ELF-1 (cell line): ENCODE data around the gene EVX1.

Source experiments
- DNase-seq: peaks from one replicate; pipeline ENCODE4 v3.0.0-alpha.2; 2016; ENCODE audit warnings: low read depth, low spot score

The EVX1 gene

GRCh38 chr7:27205325-27206280, 37.0 kb upstream of the EVX1 start:
- DNase-seq, result peak; percentile 62

- DNase-seq, result no peak
Measured at GRCh38 chr7:27207348-27207985, 35.1 kb upstream of the EVX1 start.

DNA sequence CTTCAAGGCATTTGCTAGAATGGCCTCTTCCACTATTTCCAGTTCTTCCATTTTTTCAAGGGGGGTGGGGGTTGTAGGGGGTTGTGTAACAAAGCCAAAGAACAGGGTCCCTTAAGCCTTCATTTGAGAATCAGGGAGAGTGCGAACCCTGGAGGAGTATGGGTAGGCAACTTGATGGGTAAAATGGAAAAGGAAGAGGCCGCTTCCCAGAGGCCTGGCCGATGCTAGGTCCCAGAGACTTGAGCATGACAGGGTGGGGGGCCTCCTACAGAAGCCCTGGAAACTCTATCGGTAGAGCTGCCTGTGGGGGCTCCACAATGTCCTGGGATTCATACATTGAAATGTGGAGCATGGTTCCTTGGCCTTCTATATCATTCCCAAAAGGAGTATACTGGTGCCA, 33.6 kb upstream of the EVX1 start:
- DNase-seq, result no peak

- DNase-seq, result no peak
Measured at GRCh38 chr7:27209933-27210440, 32.6 kb upstream of the EVX1 start.

DNA sequence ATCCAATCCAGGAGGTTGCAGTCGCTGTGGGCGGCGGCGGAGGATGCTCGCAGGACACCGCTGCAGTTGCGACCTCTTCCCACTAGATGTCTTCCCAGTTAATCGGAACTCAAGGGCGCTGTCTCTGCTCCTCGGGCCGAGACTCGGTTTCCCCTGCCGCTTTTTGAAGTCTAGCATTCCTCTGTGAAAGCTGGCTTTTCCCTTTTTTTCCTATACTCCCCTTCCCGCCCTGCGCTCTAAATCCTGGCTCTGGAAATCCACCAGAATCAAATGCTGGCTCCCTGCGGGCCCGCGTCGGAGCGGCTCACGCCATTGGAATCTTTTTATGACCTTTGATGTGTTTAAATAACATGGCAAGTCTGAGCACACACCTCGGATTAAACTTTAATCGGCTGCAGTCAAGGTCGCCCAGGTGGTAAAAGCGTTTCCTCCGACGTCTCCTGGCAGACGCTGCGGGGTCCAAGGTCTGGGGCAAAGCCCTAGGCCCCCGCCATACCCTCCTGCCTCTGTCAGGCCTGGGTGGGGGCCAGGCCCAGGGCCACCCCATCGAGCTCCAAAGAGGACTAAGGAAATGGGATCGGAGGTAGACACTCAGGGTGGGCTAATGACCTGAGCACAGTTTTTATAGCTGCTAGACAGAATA, 32.0 kb upstream of the EVX1 start:
- DNase-seq, result peak; percentile 85

DNA sequence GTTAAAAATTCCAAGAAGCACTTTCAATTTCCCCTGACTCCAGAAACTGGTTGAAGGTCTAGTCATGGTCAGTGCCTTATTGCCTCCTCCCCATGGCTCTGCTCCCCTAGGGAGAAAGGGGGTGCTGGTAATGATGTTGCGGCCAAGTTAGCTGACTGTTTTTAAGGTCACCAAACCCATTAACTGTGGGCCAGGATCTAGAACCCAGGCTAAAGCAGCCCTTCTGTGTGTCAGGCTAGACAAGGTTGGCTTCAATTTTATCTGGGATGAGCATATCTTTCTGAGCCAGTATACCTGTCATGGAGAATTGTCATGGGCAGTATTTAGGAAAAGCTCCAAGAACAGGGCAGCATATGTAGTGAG, 31.5 kb upstream of the EVX1 start:
- no peak for DNase-seq

DNA sequence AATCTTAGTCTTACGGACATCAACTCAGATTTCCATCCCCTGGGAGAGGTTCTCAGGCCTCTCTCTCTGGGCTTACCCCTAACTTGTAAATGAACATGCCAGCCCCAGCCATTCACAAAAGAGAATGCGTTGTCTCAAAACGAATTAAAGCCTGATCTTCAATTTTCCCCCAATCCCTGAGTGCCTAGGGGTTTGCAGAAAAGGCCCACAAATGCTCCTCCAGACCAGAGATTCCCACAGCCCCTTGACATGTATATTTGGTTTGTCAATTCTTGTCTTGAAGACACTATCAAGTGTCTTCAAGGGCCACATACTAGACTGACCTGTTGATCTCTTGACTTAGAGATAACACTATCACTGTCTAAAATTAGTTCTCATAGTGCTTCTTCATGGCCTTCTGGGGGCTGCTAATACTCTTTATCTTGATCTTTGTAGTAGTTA, 30.8 kb upstream of the EVX1 start:
- DNase-seq, result no peak

- DNase-seq, result peak; percentile 46
Measured at GRCh38 chr7:27212497-27213432, 29.8 kb upstream of the EVX1 start.

- peak; percentile 46 for DNase-seq
Measured at GRCh38 chr7:27213433-27214238, 29.0 kb upstream of the EVX1 start.

DNA sequence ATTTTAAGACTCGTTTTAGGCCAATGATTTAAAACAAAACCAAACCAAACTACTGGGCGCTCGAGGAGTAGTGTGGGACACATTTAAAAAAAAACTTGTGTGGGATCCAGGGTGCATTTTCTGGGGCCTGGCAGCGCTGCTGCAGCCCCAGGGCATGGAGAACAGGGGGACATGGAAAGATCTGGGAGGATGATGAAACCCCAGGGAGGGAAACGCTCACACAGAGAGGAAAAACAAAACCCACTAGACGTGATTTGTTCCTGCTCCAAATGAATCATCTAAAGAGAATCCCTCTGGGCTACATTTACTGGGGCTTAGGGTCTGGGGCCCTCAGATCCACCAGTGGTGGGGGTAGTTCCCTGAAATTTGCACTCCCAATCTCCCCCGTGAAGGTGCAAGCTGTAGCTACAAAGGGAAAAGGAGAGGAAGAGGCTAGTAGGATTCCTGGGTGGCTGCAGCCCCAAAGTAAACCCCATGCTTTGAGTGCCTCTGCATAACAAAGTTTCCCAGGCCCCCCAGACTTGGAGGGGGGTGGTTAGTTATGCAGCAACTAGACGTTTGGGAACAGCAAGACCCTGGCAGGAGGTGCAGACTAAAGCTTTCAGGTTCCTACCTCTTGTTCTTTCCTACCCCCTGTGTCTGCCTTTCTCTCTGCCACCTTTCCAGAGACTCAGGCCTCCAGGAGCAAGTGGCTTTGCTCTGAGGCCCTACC, 28.2 kb upstream of the EVX1 start:
- DNase-seq, result no peak

DNA sequence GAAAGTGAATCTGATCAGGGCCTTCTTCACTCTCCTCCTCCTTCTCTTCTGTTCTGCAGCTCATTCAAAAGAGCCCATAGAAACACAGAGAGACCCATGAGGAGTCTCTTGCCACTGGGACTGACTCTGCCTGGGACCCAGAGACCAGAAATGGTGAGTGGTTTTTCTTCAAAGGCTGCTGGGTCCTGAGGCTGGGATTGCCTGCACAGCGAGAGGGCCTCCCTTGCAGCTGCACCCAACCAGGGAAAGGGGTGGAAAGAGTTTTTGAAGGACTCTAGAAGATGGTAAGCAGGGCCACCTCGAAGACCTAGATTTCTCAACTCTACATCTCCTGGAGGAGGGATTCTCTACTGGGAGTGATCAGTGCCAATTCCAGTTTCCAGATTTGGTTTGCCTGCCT, 27.2 kb upstream of the EVX1 start:
- DNase-seq, result no peak

DNA sequence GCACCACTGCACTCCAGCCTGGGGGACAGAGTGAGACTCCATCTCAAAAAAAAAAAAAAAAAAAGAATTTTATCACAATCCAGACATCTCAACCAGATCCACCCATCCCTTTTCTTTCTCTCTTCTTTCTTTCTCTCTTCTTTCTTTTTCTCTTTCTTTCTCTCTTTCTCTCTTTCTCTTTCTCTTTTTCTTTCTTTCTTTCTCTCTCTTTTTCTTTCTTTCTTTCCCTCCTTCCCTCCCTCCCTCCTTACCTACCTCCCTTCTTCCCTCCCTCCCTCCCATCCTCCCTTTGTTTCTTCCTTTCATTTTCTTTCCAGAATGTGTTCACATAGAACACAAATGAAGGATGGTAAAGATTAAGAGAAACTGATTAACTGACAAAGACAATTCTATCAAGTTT, 24.7 kb upstream of the EVX1 start:
- no peak for DNase-seq

DNA sequence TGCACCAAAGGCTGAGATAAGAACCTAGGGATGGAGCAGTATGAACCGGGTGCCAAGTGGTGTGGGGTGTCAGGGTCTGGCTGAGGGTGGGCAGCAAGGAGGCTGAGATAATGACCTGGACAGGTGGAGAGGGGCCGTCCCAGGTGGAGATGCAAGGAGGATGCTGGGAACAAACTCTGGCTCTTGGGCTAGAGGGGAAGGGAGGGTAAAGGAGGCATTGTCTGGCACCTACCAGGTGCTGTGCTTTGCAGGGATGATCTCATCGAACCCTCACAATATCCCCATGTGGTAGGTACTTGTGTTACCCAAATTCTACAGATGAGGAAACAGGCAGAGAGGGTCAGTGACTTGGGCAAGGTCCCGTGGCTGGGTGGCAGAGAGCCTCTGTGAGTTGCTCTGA, 22.8 kb upstream of the EVX1 start:
- DNase-seq, result no peak

GRCh38 chr7:27220440-27220955, 22.1 kb upstream of the EVX1 start:
- no peak for DNase-seq

GRCh38 chr7:27221201-27221797, 21.3 kb upstream of the EVX1 start:
- DNase-seq, result no peak

DNA sequence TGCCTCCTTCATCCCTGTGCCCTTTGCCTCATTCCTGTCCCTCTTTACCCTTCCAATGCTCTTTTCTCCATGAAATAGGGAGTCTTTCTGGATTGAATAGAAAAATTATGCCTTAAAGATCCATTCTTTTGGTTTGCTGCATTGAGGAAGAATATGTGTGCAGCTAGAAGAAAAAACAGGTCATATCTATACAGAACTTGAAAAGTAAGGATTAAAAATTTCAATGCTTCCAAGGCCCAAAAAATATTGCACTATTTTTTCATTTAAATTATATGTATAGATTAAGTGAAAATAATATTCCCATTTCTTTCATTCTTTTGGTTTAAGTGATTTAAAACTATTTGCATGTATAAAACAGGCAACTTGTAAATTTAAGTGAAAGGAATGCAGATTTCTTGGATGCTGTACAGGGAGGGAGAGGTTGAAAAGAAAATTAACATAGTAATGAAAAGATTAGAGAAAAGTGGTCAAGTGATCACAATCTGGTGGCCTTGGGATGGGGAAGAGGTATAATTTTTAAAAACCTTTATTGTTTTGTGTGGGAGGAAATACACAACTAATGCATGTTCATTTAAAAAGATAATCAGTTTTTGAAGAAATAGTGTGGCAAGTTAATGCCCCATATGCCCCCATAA, 18.5 kb upstream of the EVX1 start:
- no peak for DNase-seq

- peak; percentile 55 for DNase-seq
Measured at GRCh38 chr7:27224983-27225934, 17.3 kb upstream of the EVX1 start.
